C4-2B (cell line): ENCODE results near the gene BTNL8.

Source experiments
- ZFX ChIP-seq: fragments of 450-650 bp; IDR thresholded peaks from 2 replicates; pipeline ENCODE4 v1.6.1; 2017
- TF ChIP-seq, protein P1 (sequence below): fragments of 450-650 bp; conservative IDR thresholded peaks from 2 replicates; pipeline ENCODE4 v1.5.1; 2017; ENCODE audit warnings: mild to moderate bottlenecking

DNA sequence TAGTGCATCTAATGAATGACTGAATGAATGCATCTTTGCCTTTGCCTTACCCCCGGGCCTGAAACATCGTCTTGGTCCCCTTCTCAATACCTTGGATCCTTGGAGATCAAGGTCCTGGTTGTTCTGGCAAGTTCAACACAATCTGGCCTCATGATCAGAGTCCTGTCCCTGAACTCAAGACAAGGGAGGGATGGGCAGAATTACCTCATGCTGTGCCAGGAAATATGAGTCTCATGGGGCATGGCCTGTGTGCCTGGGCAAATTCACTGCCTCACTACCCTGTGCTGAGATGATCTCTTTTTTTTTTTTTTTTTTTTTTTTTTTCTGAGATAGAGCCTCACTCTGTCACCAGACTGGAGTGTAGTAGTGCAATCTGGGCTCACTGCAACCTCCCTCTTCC lies 89.1 kb downstream of the BTNL8 start:
- TF ChIP-seq, protein P1, sequence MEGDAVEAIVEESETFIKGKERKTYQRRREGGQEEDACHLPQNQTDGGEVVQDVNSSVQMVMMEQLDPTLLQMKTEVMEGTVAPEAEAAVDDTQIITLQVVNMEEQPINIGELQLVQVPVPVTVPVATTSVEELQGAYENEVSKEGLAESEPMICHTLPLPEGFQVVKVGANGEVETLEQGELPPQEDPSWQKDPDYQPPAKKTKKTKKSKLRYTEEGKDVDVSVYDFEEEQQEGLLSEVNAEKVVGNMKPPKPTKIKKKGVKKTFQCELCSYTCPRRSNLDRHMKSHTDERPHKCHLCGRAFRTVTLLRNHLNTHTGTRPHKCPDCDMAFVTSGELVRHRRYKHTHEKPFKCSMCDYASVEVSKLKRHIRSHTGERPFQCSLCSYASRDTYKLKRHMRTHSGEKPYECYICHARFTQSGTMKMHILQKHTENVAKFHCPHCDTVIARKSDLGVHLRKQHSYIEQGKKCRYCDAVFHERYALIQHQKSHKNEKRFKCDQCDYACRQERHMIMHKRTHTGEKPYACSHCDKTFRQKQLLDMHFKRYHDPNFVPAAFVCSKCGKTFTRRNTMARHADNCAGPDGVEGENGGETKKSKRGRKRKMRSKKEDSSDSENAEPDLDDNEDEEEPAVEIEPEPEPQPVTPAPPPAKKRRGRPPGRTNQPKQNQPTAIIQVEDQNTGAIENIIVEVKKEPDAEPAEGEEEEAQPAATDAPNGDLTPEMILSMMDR, result no peak
- no peak for TF ChIP-seq ZFX
